HG02981 (cell line): Measurements from ENCODE around the gene CTXND1.

Experiments used
- ATAC-seq: cut with Tn5 transposase; IDR thresholded peaks from one replicate; pipeline ENCODE4 v1.9.1; 2021; ENCODE audit warnings: mild to moderate bottlenecking, moderate library complexity; ENCODE audit not compliant: unreplicated experiment

The CTXND1 gene

DNA sequence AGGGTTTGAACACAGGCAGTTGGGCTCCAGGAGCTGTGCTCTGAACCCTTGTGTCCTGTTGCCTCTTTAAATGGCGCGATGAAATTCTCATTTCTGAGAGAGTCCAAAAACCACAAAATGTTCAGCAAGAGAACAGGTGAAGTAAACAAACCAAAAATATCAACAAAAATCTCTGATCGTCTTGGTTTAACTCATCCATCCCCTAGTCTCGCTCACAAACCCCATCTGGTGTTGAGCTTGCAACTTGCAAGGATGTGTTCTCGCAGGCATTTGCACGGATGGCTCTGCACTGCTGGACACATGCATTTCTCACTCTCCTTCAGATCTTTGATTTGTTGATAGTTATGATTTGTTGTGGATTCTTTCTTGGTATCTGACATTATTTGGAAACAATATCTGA, 68.1 kb downstream of the CTXND1 start:
- ATAC-seq = no peak

GRCh38 chr15:80183306-80183705, 68.7 kb downstream of the CTXND1 start:
- ATAC-seq = no peak

DNA sequence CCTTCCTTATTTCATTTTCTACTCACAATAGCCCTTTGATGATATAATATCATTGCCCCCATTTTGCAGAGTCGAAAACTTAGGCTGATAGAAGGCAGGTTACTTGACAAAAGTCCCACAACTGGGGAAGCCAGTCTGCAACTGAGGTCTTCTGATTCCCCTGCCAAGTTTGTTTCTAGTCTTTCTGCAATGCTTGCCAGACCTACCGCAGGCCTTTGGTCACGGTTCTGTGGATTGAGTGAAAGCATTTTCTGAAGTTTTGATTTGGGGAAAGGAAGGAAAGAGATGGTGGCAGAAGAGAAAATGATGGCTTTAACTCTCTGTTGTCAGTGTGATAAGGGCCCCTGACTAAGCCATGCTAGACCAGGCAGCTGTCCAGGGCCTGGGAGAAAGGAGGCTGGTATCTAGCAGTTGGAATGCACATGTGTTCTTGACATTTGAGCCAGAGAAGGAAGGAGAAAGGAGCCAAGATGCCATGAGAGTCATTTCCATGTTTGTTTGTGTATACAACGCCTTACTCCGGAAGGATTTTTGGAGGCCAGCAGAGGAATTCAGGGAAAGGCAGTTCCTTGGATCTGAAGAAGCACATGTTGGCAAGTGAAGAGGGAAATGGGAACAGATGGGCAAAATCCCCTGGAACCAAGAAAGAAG, 69.3 kb downstream of the CTXND1 start:
- ATAC-seq = no peak

DNA sequence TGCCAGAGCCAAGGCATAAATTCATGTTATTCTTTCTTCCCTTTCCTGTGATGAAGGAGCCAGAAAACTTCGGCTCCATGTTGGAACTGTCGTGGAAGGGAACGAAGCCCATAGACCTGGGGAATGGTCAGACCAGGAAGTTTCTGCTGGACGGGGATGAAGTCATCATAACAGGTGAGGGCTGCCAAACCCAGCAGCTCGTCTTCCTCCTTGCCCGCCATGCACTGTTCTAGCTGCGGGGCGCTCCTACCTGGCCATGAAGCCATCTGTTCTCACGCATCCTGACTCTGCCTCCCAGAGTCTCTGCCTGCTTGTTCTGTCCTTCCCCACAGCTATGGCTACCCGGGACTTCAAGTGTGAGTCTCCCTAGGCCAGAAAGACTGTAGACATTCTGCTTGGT, 71.0 kb downstream of the CTXND1 start:
- ATAC-seq = no peak

- no peak for ATAC-seq
These were observed 71.5 kb downstream of the CTXND1 start for GRCh38 chr15:80180468-80180867.

DNA sequence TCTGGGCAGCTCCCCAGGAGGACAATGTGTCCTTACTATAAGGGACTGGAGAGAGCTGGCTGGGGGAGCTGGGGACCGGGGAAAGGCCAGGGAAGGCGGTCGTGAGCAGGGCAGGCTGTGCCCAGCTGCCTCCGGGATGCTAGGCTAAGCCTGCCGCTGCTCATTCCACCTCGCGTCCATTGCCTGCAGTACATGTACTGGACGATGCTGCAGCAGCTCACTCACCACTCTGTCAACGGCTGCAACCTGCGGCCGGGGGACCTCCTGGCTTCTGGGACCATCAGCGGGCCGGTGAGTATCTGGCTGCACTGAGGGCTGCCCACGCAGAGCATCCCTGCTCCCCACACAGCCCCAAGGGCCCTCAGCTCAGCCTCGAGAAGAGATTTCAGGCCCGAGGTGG, 72.1 kb downstream of the CTXND1 start:
- no peak for ATAC-seq

GRCh38 chr15:80179025-80179759, 72.8 kb downstream of the CTXND1 start:
- no peak for ATAC-seq

GRCh38 chr15:80177156-80177555, 74.9 kb downstream of the CTXND1 start:
- no peak for ATAC-seq

DNA sequence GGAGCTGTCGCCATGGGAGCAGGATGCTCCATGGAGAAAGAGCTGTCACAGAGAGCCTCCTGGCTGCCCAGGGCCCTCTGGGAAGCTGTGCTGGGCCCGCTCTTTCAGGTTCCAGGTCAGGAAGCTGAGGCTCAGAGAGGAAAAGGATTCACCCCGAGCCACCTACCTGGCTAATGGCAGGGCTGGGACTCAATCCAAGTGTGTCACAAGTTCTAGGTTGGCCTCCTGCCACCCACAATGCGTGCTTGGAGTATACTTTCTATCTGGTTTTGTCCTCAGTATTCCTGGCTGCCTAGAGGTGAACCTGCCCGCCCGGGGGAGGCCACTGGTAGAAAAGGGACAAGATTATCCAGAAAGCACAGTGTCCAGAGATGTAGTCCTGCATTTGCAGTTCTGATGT, 75.6 kb downstream of the CTXND1 start:
- ATAC-seq = no peak

- ATAC-seq = no peak
These were observed 76.6 kb downstream of the CTXND1 start for GRCh38 chr15:80175436-80175835.

DNA sequence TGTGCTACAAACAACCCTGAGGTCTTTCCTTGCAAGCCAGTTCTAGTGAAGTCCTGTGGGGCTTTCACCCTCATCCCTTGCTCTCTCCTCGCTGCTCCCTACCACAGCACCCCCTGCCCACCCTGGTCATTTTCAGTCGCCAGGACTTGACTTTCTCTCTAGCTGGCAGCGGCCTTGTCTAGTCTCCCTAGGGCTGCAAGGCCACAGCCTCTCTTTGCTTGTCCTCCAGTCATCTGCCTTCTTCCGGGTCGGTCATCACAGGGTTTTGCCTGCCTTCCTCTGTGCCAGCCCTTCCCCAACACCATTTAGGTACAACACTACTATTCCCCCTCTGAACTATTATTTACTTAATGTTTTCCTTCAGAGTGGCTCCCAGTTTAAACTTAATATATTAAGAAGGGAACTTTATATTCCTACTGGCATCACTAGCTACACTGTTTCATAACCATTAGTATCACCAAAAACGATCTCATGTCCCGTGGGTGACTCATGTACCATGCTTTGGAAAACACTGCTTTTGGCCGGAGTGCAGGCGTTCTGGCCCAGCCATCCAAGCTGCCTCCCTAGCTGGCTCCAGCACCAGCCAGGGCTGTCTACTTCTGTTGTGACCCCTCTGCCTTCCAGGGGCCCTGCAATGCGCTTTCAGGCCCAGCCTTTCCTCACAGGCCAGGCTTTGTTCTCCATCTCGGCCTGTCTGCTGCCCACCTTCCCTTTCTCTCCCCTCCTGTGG, 77.8 kb downstream of the CTXND1 start:
- ATAC-seq = no peak

- ATAC-seq = peak; percentile 85
These were observed 78.8 kb downstream of the CTXND1 start for GRCh38 chr15:80173022-80173759.

- no peak for ATAC-seq
These were observed 79.6 kb downstream of the CTXND1 start for GRCh38 chr15:80172401-80172800.

GRCh38 chr15:80171787-80172186, 80.2 kb downstream of the CTXND1 start:
- ATAC-seq = no peak

DNA sequence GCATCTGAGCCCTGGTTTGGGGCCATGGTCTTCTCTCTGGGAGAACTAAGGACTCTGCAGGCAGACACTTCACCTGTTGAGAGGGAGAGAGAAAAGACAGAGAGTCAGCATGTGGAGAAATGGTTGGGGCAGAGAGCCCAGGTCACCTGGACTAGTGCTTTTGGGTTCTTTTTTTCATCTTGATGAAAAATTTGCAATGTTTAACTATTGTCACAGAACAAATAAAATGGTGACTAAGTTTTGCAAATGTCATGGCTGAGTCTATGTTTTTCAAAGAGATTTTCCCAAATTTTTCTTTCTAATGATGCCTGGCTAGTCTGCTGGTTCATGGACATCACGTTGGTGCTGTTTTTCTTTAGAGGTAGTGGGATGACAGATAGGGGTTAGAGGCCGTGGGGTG, 81.4 kb downstream of the CTXND1 start:
- ATAC-seq = no peak

DNA sequence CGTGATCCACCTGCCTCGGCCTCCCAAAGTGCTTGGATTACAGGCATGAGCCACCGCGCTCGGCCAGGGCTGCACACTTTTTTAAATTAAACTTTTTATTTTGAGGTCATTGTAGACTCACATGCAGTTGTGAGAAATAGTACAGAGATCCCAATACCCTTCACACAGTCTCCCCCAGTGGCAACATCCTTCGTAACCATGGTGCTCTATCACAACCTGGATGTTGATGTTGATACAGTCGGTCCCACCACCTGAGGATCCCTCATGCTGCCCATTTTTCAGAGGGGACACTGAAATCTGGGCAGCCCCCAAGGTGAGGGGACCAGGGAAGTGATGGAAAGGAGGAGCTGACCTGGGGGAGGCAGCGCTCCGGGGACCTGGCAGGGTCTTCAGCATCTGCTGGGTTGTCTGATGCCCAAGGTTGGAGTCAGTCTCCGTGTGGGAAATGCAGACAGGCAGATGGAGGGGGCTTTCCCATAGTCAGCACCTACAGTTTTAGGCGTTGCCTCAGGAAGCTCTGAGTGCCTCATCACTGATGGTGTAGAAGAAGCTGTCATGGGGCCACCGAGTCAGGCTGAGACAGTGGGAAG, 82.2 kb downstream of the CTXND1 start:
- no peak for ATAC-seq

DNA sequence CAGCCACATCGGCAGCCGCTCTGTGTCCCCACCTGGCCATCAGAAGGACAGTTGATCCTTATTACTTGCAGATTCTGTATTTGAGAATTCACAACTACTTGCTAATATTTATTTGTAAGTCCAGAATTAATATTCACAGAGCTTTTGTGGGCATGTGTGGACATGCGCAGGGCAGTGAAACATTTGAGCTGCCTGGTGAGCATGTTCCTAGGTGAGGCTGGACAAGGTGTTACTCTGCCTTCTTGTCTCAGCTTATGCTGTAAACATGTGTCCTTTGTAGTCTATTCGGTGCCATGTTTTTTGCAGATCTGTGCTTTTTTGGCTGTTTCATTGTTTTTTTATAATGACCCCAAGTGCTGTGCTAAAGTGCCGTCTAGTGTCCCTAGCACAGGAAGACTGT, 83.6 kb downstream of the CTXND1 start:
- ATAC-seq = no peak

DNA sequence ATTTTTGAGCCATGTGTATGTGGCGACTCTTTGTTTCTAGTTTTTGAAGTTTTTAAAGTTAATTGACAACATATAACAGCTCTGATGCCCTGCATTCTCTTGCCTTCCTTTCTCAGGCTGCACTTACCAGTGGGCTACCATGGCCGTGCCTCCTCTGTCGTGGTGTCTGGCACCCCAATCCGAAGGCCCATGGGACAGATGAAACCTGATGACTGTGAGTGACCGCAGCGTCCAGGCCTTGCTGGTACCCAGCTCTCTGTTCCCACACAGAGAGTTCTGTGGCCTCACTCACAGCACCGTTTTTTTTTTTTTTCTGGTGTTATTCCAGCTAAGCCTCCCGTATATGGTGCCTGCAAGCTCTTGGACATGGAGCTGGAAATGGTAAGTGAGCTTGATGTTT, 84.1 kb downstream of the CTXND1 start:
- ATAC-seq = no peak

DNA sequence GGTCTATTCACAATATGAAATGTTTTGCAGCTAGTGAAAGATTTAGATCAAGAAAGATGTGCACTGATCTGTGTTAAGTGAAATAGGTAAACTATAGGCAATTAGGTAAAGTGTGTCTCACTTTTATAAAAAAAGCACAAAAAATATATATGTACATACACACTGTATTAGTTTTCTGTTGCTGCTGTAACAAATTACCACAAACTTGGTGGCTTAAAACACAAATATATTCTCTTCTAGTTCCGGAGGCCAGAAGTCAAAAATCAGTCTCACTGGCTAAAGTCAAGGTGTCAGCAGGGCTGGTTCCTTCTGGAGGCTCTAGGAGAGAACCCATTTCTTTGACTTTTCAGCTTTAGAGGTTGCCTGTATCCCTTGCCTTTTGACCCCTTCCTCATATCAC, 88.1 kb downstream of the CTXND1 start:
- no peak for ATAC-seq

GRCh38 chr15:80163217-80163616, 88.8 kb downstream of the CTXND1 start:
- ATAC-seq = no peak

DNA sequence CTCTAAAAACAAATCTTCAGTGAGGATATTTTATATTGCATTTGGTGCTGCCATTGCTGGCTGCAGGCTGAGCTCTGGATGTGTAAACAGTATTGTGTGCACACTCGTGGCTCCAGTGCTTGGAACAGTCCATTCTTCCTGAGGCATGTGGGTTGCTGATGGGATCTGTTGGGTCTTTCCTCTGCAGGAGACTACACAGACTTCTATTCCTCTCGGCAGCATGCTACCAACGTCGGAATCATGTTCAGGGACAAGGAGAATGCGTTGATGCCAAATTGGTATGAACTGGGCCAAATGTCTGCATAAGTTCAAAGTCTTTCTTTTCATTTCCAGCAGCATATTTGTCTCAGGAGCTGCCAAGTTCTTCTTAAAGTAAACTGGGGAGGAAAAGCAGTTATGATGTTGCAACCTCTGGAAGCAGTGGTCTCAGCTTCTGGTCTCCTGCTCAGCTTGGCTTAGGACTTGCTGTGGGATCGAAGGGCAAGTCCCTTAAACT, 89.9 kb downstream of the CTXND1 start:
- ATAC-seq = no peak
